ENCODE measurements around the gene HYAL1.
A peak's percentile ranks its signal among the peaks of the same experiment; 100 is the strongest.

Gene HYAL1

GRCh38 chr3:50303013-50303815, at the start of gene HYAL1:
Gene HYAL1, minus strand, starts transcription at chr3:50303574. Its CDS starts 618 bp downstream, at chr3:50302956.
- no peak for DNase-seq (ENCODE audit: low read depth)

- DNase-seq (ENCODE audit: low read depth), result no peak
These were observed 49.4 kb upstream of the HYAL1 start for GRCh38 chr3:50352781-50353180.

- DNase-seq (ENCODE audit: low read depth), result no peak
These were observed 47.9 kb upstream of the HYAL1 start for GRCh38 chr3:50351323-50351697.

- DNase-seq (ENCODE audit: low read depth), result peak; percentile 99
These were observed 47.4 kb upstream of the HYAL1 start, which contains the start of the genes CYB561D2 and NPRL2 for GRCh38 chr3:50350527-50351322. Gene CYB561D2, plus strand, starts transcription at chr3:50350862. Its CDS starts 572 bp downstream, at chr3:50351434. Gene NPRL2, minus strand, starts transcription at chr3:50350775. Its CDS starts 123 bp downstream, at chr3:50350652.

GRCh38 chr3:50350213-50350526, 46.8 kb upstream of the HYAL1 start:
- no peak for DNase-seq (ENCODE audit: low read depth)

- peak; percentile 61 for DNase-seq (ENCODE audit: low read depth)
These were observed 43.9 kb upstream of the HYAL1 start for GRCh38 chr3:50347187-50347813.

GRCh38 chr3:50345586-50346234, 42.3 kb upstream of the HYAL1 start, which contains the start of gene ZMYND10:
Gene ZMYND10, minus strand, starts transcription at chr3:50345732. Its CDS starts 153 bp downstream, at chr3:50345579.
- DNase-seq (ENCODE audit: low read depth), result peak; percentile 58

- no peak for DNase-seq (ENCODE audit: low read depth)
These were observed 41.6 kb upstream of the HYAL1 start for GRCh38 chr3:50345008-50345407.

GRCh38 chr3:50342813-50343633, 39.6 kb upstream of the HYAL1 start:
- no peak for DNase-seq (ENCODE audit: low read depth)

GRCh38 chr3:50341996-50342650, 38.7 kb upstream of the HYAL1 start:
- DNase-seq (ENCODE audit: low read depth), result no peak

GRCh38 chr3:50341537-50341936, 38.2 kb upstream of the HYAL1 start:
- no peak for DNase-seq (ENCODE audit: low read depth)

GRCh38 chr3:50340448-50341329, 37.3 kb upstream of the HYAL1 start, which contains the start of gene RASSF1:
Gene RASSF1, minus strand, starts transcription at chr3:50340836. Its CDS starts 31 bp downstream, at chr3:50340805.
- DNase-seq (ENCODE audit: low read depth), result peak; percentile 50

- DNase-seq (ENCODE audit: low read depth), result no peak
These were observed 36.7 kb upstream of the HYAL1 start for GRCh38 chr3:50340147-50340447.

- DNase-seq (ENCODE audit: low read depth), result no peak
These were observed 36.2 kb upstream of the HYAL1 start for GRCh38 chr3:50339485-50340146.

GRCh38 chr3:50338965-50339364, 35.6 kb upstream of the HYAL1 start:
- DNase-seq (ENCODE audit: low read depth), result no peak

- peak; percentile 92 for DNase-seq (ENCODE audit: low read depth)
These were observed 33.9 kb upstream of the HYAL1 start for GRCh38 chr3:50337175-50337861.

- no peak for DNase-seq (ENCODE audit: low read depth)
These were observed 33.2 kb upstream of the HYAL1 start for GRCh38 chr3:50336452-50337174.

Data from T-helper 22 cell (primary cell).